GM12878 (cell line): Measurements from ENCODE around the gene BSCL2. TPM values are rescaled to one million over a fixed set of nuclear protein-coding genes. Genes with fewer than 3 reads are reported as not detected.

Experiments
- CHD1 ChIP-seq: IDR thresholded peaks from 2 replicates; pipeline ENCODE4 v1.6.1; 2012; ENCODE audit warnings: low read depth, low read length, improper control_type of control experiment
- DPF2 ChIP-seq: fragments of 450-650 bp; IDR thresholded peaks from 2 replicates; pipeline ENCODE4 v1.6.1; 2017; ENCODE audit warnings: mild to moderate bottlenecking
- GATAD2B ChIP-seq: fragments of 450-650 bp; conservative IDR thresholded peaks from 2 replicates; pipeline ENCODE4 v1.6.1; 2017; ENCODE audit warnings: low read depth, mild to moderate bottlenecking, moderate library complexity
- MXI1 ChIP-seq: fragments of 150-350 bp; IDR thresholded peaks from 2 replicates; pipeline ENCODE4 v1.6.1; 2011; ENCODE audit warnings: low read depth, mild to moderate bottlenecking, inconsistent platforms, low read length, improper control_type of control experiment
- NBN ChIP-seq: fragments of 450-650 bp; IDR thresholded peaks from 2 replicates; pipeline ENCODE4 v1.6.1; 2016
- PAX8 ChIP-seq: fragments of 450-650 bp; IDR thresholded peaks from 2 replicates; pipeline ENCODE4 v1.6.1; 2017; ENCODE audit warnings: mild to moderate bottlenecking, moderate library complexity
- RFX5 ChIP-seq: IDR thresholded peaks from 2 replicates; pipeline ENCODE4 v1.6.1; 2011; ENCODE audit warnings: low read depth, low read length, improper control_type of control experiment
- SIX5 ChIP-seq: IDR thresholded peaks from 2 replicates; pipeline ENCODE4 v1.6.1; 2011; ENCODE audit warnings: mild to moderate bottlenecking, low read depth, low read length, moderate library complexity; ENCODE audit not compliant: severe bottlenecking
- TCF3 ChIP-seq: IDR thresholded peaks from 2 replicates; pipeline ENCODE4 v1.6.1; 2012; ENCODE audit warnings: low read depth, mild to moderate bottlenecking, low read length, borderline replicate concordance; ENCODE audit not compliant: insufficient read depth
- YY1 ChIP-seq: IDR thresholded peaks from 2 replicates; pipeline ENCODE4 v1.6.1; 2011; ENCODE audit warnings: low read depth, mild to moderate bottlenecking, low read length
- polyA plus RNA-seq, 11 experiments: library from polyadenylated mRNA; depleted of rRNA in 4 of 11; unstranded in 6 of 11; stranded (reverse) in 5 of 11; fragments of >200 nt; fragmentation: Nextera tagmentation in 4 of 11; fragmentation: Illumina TruSeq in 1 of 11; extraction: Ambion mirVana in 4 of 11; extraction: Trizol in 1 of 11; gene quantifications; 1 replicate in 1 of 11; 2 replicates in 10 of 11; pipeline versions ENCODE4 v1.2.1 to v1.2.3, GENCODE V29; 2011 to 2016; ENCODE audit warnings: inconsistent platforms in 2 of 11, missing spikeins in 2 of 11, low read depth in 1 of 11
- total RNA-seq, 4 experiments: library from RNA; depleted of rRNA in 3 of 4; stranded (reverse); fragments of >200 nt in 3 of 4; fragmentation: Illumina TruSeq in 1 of 4; extraction: Trizol in 1 of 4; gene quantifications; 2 replicates each; pipeline versions ENCODE4 v1.2.1 to v1.2.3, GENCODE V29; 2013 to 2021
- TF ChIP-seq, protein P1 (sequence below): IDR thresholded peaks from 2 replicates; pipeline ENCODE4 v1.6.1; 2012; ENCODE audit warnings: mild to moderate bottlenecking, low read depth, low read length
- TF ChIP-seq, protein P2 (sequence below), 3 experiments: IDR thresholded peaks in 2 of 3; conservative IDR thresholded peaks in 1 of 3; 2 replicates each; pipeline ENCODE4 v1.5.1; 2011; ENCODE audit warnings: low read depth in 3 of 3, low read length in 3 of 3, mild to moderate bottlenecking in 3 of 3, control low read depth in 2 of 3, moderate library complexity in 2 of 3, inconsistent platforms in 1 of 3, mixed read lengths in 1 of 3; ENCODE audit not compliant: control insufficient read depth in 2 of 3, insufficient read depth in 1 of 3; ENCODE audit errors: extremely low read depth in 1 of 3
- TF ChIP-seq, protein P3 (sequence below): fragments of 150-350 bp; IDR thresholded peaks from 2 replicates; pipeline ENCODE4 v1.6.1; 2016; ENCODE audit warnings: low read depth, low read length
- TF ChIP-seq, protein P4 (sequence below): IDR thresholded peaks from 2 replicates; pipeline ENCODE4 v1.6.1; 2011; ENCODE audit warnings: mild to moderate bottlenecking, low read depth, low read length, moderate library complexity; ENCODE audit not compliant: insufficient replicate concordance
- TF ChIP-seq, protein P5 (sequence below): fragments of 450-650 bp; IDR thresholded peaks from 2 replicates; pipeline ENCODE4 v1.6.1; 2017; ENCODE audit warnings: mild to moderate bottlenecking, low read depth, inconsistent platforms; ENCODE audit not compliant: poor library complexity, severe bottlenecking
- TF ChIP-seq, protein P6 (sequence below): IDR thresholded peaks from 2 replicates; pipeline ENCODE4 v1.6.1; 2011; ENCODE audit warnings: low read depth, low read length, improper control_type of control experiment, borderline replicate concordance

BSCL2 gene
- total and polyA plus RNA-seq, 10 of the 15 experiments (the other 5 are each of a cell fraction or from before 2014, with no cell fraction given) = 12.3 to 57.9 (median 21.8) TPM

DNA sequence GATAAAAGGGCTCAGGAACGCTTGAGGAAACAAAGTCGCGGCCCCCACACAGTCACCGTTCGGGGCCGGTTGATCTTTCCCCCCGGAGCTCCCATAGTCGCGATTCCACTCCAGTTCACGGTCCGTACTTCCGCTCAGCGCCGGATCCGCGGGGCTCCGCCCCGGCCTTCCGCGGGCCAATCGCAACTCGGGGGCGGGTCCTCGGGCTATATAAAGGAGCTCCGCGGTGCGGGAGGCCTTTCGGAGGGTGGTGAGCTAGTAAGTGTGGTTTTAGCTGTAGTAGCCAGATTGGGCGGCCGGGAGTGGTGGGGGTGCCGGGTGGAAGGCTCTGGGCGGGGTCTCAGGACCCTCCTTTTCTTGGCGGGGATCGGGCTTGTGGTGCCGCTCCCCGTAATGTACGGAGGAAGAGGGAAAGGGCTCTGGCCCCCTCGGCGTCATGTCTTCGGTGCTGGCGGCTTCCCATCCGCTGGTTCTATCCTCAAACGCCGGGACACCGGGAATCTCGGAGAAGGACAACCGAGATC is 42.1 kb downstream of the BSCL2 start, which contains the start of the genes C11orf98 and CSKMT (continued):
- TF ChIP-seq, protein P1, sequence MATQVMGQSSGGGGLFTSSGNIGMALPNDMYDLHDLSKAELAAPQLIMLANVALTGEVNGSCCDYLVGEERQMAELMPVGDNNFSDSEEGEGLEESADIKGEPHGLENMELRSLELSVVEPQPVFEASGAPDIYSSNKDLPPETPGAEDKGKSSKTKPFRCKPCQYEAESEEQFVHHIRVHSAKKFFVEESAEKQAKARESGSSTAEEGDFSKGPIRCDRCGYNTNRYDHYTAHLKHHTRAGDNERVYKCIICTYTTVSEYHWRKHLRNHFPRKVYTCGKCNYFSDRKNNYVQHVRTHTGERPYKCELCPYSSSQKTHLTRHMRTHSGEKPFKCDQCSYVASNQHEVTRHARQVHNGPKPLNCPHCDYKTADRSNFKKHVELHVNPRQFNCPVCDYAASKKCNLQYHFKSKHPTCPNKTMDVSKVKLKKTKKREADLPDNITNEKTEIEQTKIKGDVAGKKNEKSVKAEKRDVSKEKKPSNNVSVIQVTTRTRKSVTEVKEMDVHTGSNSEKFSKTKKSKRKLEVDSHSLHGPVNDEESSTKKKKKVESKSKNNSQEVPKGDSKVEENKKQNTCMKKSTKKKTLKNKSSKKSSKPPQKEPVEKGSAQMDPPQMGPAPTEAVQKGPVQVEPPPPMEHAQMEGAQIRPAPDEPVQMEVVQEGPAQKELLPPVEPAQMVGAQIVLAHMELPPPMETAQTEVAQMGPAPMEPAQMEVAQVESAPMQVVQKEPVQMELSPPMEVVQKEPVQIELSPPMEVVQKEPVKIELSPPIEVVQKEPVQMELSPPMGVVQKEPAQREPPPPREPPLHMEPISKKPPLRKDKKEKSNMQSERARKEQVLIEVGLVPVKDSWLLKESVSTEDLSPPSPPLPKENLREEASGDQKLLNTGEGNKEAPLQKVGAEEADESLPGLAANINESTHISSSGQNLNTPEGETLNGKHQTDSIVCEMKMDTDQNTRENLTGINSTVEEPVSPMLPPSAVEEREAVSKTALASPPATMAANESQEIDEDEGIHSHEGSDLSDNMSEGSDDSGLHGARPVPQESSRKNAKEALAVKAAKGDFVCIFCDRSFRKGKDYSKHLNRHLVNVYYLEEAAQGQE = peak; percentile 49; the same call in 1 of the 2 replicates
- TF ChIP-seq YY1 (peak; percentile 68; the same call in 1 of the 2 replicates), TCF3 (peak; percentile 95), RFX5 (no peak), CHD1 (no peak), NBN (no peak), PAX8 (no peak), GATAD2B (peak; percentile 61; the same call in 1 of the 2 replicates), DPF2 (no peak), MXI1 (no peak), SIX5 (no peak)
- TF ChIP-seq, protein P2, sequence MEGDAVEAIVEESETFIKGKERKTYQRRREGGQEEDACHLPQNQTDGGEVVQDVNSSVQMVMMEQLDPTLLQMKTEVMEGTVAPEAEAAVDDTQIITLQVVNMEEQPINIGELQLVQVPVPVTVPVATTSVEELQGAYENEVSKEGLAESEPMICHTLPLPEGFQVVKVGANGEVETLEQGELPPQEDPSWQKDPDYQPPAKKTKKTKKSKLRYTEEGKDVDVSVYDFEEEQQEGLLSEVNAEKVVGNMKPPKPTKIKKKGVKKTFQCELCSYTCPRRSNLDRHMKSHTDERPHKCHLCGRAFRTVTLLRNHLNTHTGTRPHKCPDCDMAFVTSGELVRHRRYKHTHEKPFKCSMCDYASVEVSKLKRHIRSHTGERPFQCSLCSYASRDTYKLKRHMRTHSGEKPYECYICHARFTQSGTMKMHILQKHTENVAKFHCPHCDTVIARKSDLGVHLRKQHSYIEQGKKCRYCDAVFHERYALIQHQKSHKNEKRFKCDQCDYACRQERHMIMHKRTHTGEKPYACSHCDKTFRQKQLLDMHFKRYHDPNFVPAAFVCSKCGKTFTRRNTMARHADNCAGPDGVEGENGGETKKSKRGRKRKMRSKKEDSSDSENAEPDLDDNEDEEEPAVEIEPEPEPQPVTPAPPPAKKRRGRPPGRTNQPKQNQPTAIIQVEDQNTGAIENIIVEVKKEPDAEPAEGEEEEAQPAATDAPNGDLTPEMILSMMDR (IDR thresholded peaks at IDR 0.05 in 2 of 3, conservative IDR thresholded peaks at IDR 0.05 in 1 of 3; ENCODE audit: control insufficient read depth in 2 of 3, extremely low read depth in 1 of 3, insufficient read depth in 1 of 3, low read depth in 3 of 3, low read length in 3 of 3) = no peak
- TF ChIP-seq, protein P3, sequence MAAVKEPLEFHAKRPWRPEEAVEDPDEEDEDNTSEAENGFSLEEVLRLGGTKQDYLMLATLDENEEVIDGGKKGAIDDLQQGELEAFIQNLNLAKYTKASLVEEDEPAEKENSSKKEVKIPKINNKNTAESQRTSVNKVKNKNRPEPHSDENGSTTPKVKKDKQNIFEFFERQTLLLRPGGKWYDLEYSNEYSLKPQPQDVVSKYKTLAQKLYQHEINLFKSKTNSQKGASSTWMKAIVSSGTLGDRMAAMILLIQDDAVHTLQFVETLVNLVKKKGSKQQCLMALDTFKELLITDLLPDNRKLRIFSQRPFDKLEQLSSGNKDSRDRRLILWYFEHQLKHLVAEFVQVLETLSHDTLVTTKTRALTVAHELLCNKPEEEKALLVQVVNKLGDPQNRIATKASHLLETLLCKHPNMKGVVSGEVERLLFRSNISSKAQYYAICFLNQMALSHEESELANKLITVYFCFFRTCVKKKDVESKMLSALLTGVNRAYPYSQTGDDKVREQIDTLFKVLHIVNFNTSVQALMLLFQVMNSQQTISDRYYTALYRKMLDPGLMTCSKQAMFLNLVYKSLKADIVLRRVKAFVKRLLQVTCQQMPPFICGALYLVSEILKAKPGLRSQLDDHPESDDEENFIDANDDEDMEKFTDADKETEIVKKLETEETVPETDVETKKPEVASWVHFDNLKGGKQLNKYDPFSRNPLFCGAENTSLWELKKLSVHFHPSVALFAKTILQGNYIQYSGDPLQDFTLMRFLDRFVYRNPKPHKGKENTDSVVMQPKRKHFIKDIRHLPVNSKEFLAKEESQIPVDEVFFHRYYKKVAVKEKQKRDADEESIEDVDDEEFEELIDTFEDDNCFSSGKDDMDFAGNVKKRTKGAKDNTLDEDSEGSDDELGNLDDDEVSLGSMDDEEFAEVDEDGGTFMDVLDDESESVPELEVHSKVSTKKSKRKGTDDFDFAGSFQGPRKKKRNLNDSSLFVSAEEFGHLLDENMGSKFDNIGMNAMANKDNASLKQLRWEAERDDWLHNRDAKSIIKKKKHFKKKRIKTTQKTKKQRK = no peak
- TF ChIP-seq, protein P4, sequence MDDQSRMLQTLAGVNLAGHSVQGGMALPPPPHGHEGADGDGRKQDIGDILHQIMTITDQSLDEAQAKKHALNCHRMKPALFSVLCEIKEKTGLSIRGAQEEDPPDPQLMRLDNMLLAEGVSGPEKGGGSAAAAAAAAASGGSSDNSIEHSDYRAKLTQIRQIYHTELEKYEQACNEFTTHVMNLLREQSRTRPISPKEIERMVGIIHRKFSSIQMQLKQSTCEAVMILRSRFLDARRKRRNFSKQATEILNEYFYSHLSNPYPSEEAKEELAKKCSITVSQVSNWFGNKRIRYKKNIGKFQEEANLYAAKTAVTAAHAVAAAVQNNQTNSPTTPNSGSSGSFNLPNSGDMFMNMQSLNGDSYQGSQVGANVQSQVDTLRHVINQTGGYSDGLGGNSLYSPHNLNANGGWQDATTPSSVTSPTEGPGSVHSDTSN = peak; percentile 63
- TF ChIP-seq, protein P5, sequence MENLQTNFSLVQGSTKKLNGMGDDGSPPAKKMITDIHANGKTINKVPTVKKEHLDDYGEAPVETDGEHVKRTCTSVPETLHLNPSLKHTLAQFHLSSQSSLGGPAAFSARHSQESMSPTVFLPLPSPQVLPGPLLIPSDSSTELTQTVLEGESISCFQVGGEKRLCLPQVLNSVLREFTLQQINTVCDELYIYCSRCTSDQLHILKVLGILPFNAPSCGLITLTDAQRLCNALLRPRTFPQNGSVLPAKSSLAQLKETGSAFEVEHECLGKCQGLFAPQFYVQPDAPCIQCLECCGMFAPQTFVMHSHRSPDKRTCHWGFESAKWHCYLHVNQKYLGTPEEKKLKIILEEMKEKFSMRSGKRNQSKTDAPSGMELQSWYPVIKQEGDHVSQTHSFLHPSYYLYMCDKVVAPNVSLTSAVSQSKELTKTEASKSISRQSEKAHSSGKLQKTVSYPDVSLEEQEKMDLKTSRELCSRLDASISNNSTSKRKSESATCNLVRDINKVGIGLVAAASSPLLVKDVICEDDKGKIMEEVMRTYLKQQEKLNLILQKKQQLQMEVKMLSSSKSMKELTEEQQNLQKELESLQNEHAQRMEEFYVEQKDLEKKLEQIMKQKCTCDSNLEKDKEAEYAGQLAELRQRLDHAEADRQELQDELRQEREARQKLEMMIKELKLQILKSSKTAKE = no peak
- TF ChIP-seq, protein P6, sequence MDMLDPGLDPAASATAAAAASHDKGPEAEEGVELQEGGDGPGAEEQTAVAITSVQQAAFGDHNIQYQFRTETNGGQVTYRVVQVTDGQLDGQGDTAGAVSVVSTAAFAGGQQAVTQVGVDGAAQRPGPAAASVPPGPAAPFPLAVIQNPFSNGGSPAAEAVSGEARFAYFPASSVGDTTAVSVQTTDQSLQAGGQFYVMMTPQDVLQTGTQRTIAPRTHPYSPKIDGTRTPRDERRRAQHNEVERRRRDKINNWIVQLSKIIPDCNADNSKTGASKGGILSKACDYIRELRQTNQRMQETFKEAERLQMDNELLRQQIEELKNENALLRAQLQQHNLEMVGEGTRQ = no peak
